H9 (cell line): ENCODE results near the gene RAI2. TPM values are rescaled to one million over a fixed set of nuclear protein-coding genes. Genes with fewer than 3 reads are reported as not detected.

Experiments used
- DNase-seq: peaks from one replicate; pipeline ENCODE4 v3.0.0-alpha.2; 2017
- H2AFZ ChIP-seq: one replicate; pipeline ENCODE4 v1.6.1; 2013; ENCODE audit warnings: mild to moderate bottlenecking, low read length, control low read depth, moderate library complexity
- H2AK5ac ChIP-seq: 2 replicates; pipeline ENCODE4 v1.6.1; 2013; ENCODE audit warnings: low read length, control low read depth, mixed read lengths; ENCODE audit not compliant: insufficient read length
- H2BK120ac ChIP-seq: one replicate; pipeline ENCODE4 v1.6.1; 2013; ENCODE audit warnings: low read depth, mild to moderate bottlenecking, low read length, control low read depth, inconsistent platforms; ENCODE audit not compliant: poor library complexity, severe bottlenecking
- H2BK12ac ChIP-seq: 2 replicates; pipeline ENCODE4 v1.6.1; 2013; ENCODE audit warnings: low read length, control low read depth, mixed read lengths, low read depth; ENCODE audit not compliant: insufficient read length
- H2BK15ac ChIP-seq: 2 replicates; pipeline ENCODE4 v1.6.1; 2013; ENCODE audit warnings: low read depth, low read length, control low read depth
- H2BK20ac ChIP-seq: one replicate; pipeline ENCODE4 v1.6.1; 2013; ENCODE audit warnings: low read depth, mild to moderate bottlenecking, low read length, control low read depth, inconsistent platforms; ENCODE audit not compliant: poor library complexity, severe bottlenecking
- H2BK5ac ChIP-seq: 2 replicates; pipeline ENCODE4 v1.6.1; 2013; ENCODE audit warnings: low read length, control low read depth, mixed read lengths; ENCODE audit not compliant: insufficient read length
- H3K14ac ChIP-seq: 2 replicates; pipeline ENCODE4 v1.6.1; 2013; ENCODE audit warnings: low read length, control low read depth; ENCODE audit not compliant: insufficient read depth
- H3K18ac ChIP-seq: 2 replicates; pipeline ENCODE4 v1.6.1; 2013; ENCODE audit warnings: low read depth, mild to moderate bottlenecking, mixed read lengths, low read length, control low read depth; ENCODE audit not compliant: insufficient read length
- H3K23ac ChIP-seq: 2 replicates; pipeline ENCODE4 v1.6.1; 2013; ENCODE audit warnings: low read length, control low read depth, mixed read lengths, low read depth; ENCODE audit not compliant: insufficient read length
- H3K23me2 ChIP-seq: 2 replicates; pipeline ENCODE4 v1.6.1; 2013; ENCODE audit warnings: low read depth, mild to moderate bottlenecking, mixed read lengths, low read length, control low read depth; ENCODE audit not compliant: insufficient read length, poor library complexity, severe bottlenecking
- H3K27ac ChIP-seq: 2 replicates; pipeline ENCODE4 v1.5.1; 2013; ENCODE audit warnings: low read length, control low read depth, mixed read lengths, low read depth; ENCODE audit not compliant: insufficient read length
- H3K27me3 ChIP-seq: 2 replicates; pipeline ENCODE4 v1.6.1; 2013; ENCODE audit warnings: low read length, control low read depth, inconsistent platforms; ENCODE audit not compliant: insufficient read depth
- H3K4ac ChIP-seq: 2 replicates; pipeline ENCODE4 v1.6.1; 2013; ENCODE audit warnings: low read depth, mild to moderate bottlenecking, control low read depth, inconsistent platforms, low read length, moderate library complexity
- H3K4me1 ChIP-seq: 2 replicates; pipeline ENCODE4 v1.6.1; 2013; ENCODE audit warnings: low read length, control low read depth, inconsistent platforms; ENCODE audit not compliant: insufficient read depth
- H3K4me2 ChIP-seq: 2 replicates; pipeline ENCODE4 v1.6.1; 2013; ENCODE audit warnings: low read length, control low read depth, mixed read lengths; ENCODE audit not compliant: insufficient read length, insufficient read depth
- H3K56ac ChIP-seq: 2 replicates; pipeline ENCODE4 v1.6.1; 2013; ENCODE audit warnings: low read depth, mild to moderate bottlenecking, mixed read lengths, low read length, control low read depth; ENCODE audit not compliant: insufficient read length
- H3K79me1 ChIP-seq: 2 replicates; pipeline ENCODE4 v1.6.1; 2013; ENCODE audit warnings: low read depth, mild to moderate bottlenecking, moderate library complexity, low read length, control low read depth, inconsistent platforms; ENCODE audit not compliant: insufficient read depth, poor library complexity, severe bottlenecking
- H3K79me2 ChIP-seq: 2 replicates; pipeline ENCODE4 v1.6.1; 2013; ENCODE audit warnings: low read length, control low read depth, inconsistent platforms; ENCODE audit not compliant: insufficient read depth
- H3K9ac ChIP-seq: 2 replicates; pipeline ENCODE4 v1.6.1; 2013; ENCODE audit warnings: low read length, control low read depth, mixed read lengths; ENCODE audit not compliant: insufficient read length; ENCODE audit errors: extremely low read depth
- H3K9me3 ChIP-seq: one replicate; pipeline ENCODE4 v1.6.1; 2013; ENCODE audit warnings: low read depth, low read length, inconsistent platforms; ENCODE audit not compliant: control insufficient read depth
- H3T11ph ChIP-seq: one replicate; pipeline ENCODE4 v1.6.1; 2013; ENCODE audit warnings: mild to moderate bottlenecking, low read length, control low read depth, inconsistent platforms
- H4K20me1 ChIP-seq: one replicate; pipeline ENCODE4 v1.6.1; 2013; ENCODE audit not compliant: control insufficient read depth, insufficient read length, insufficient read depth
- H4K5ac ChIP-seq: 2 replicates; pipeline ENCODE4 v1.6.1; 2013; ENCODE audit warnings: low read depth, mild to moderate bottlenecking, mixed read lengths, low read length, control low read depth; ENCODE audit not compliant: insufficient read length
- H4K8ac ChIP-seq: replicated peaks from 2 replicates; pipeline ENCODE4 v1.6.1; 2013; ENCODE audit warnings: low read length, control low read depth, mixed read lengths, low read depth; ENCODE audit not compliant: insufficient read length
- H4K91ac ChIP-seq: 2 replicates; pipeline ENCODE4 v1.6.1; 2013; ENCODE audit warnings: low read depth, mild to moderate bottlenecking, moderate library complexity, mixed read lengths, low read length, control low read depth; ENCODE audit not compliant: insufficient read length
- H3K27ac Mint-ChIP-seq, 3 experiments: 2 replicates in 2 of 3; 3 replicates in 1 of 3; pipeline ENCODE4 v1.8.0; 2020 to 2021; ENCODE audit warnings: mixed read lengths in 3 of 3, mild to moderate bottlenecking in 1 of 3, moderate library complexity in 1 of 3
- H3K27me3 Mint-ChIP-seq: 2 replicates; pipeline ENCODE4 v1.8.0; 2021; ENCODE audit warnings: low read depth, mild to moderate bottlenecking, moderate library complexity, mixed read lengths
- H3K36me3 Mint-ChIP-seq, 3 experiments: 2 replicates in 2 of 3; 3 replicates in 1 of 3; pipeline ENCODE4 v1.8.0; 2020 to 2021; ENCODE audit warnings: low read depth in 3 of 3, mixed read lengths in 3 of 3; ENCODE audit not compliant: insufficient read depth in 1 of 3
- H3K4me1 Mint-ChIP-seq, 2 experiments: 2 replicates each; pipeline ENCODE4 v1.8.0; 2020; ENCODE audit warnings: mixed read lengths in 2 of 2
- H3K4me3 Mint-ChIP-seq, 2 experiments: 2 replicates in 1 of 2; 3 replicates in 1 of 2; pipeline ENCODE4 v1.8.0; 2020 to 2021; ENCODE audit warnings: mild to moderate bottlenecking in 2 of 2, mixed read lengths in 2 of 2, moderate library complexity in 1 of 2
- H3K9me3 Mint-ChIP-seq, 2 experiments: 2 replicates in 1 of 2; 3 replicates in 1 of 2; pipeline ENCODE4 v1.8.0; 2020; ENCODE audit warnings: mild to moderate bottlenecking in 2 of 2, mixed read lengths in 2 of 2, moderate library complexity in 1 of 2
- CTCF ChIP-seq: fragments of 200-600 bp; sonication (generic); conservative IDR thresholded peaks from 3 replicates; pipeline ENCODE4 v1.8.0; 2021; ENCODE audit warnings: antibody characterized with exemption, mild to moderate bottlenecking
- WGBS: extraction: QIAGEN DNeasy Blood & Tissue Kit; methylation state at CpG from one replicate; pipeline ENCODE4 v1.1.7; 2013; ENCODE audit warnings: missing lambda C conversion rate, low lambda C conversion rate, mixed read lengths; ENCODE audit not compliant: insufficient read length; ENCODE audit errors: extremely low coverage; 5-methylcytosine and 5-hydroxymethylcytosine counted together
- total RNA-seq: library from RNA; stranded (reverse); gene quantifications from 2 replicates; pipeline ENCODE4 v1.2.1, GENCODE V29; 2021

The RAI2 gene
- total RNA-seq, 1 experiment from 2014 or later, result 0.72 TPM

GRCh38 chrX:17802756-17803155 lies 58.3 kb downstream of the RAI2 start:
- Histone ChIP-seq H3K56ac (no peak overlapping the region), H3K9me3 (no peaks in the 10 kb centered on the region), H4K8ac (no peak overlapping the region), H2AK5ac (no peak overlapping the region), H3K18ac (no peak overlapping the region), H3K23ac (no peak overlapping the region), H2BK12ac (no peak overlapping the region), H4K5ac (no peak overlapping the region), H3K4me1 (no peaks in the 10 kb centered on the region), H3T11ph (no peak overlapping the region), H3K27me3 (no peaks in the 10 kb centered on the region), H3K79me1 (no peaks in the 10 kb centered on the region), H3K23me2 (no peaks in the 10 kb centered on the region), H2BK15ac (no peak overlapping the region), H2BK5ac (no peak overlapping the region), H4K91ac (no peak overlapping the region), H2BK20ac (no peak overlapping the region), H3K9ac (no peak overlapping the region), H2AFZ (no peak overlapping the region), H4K20me1 (no peaks in the 10 kb centered on the region), H2BK120ac (no peak overlapping the region), H3K14ac (no peak overlapping the region), H3K4me2 (no peak overlapping the region), H3K4ac (no peak overlapping the region), H3K27ac (no peak overlapping the region), H3K79me2 (no peaks in the 10 kb centered on the region)
- peaks cover 75 to 82% of the 10 kb centered on the region in 2 experiments for H3K9me3 Mint-ChIP-seq
- TF ChIP-seq CTCF, result no peak
- no peak overlapping the region; a peak in 1 of 7 replicates for H3K27ac Mint-ChIP-seq
- H3K4me1 Mint-ChIP-seq, result no peaks in the 10 kb centered on the region
- DNase-seq, result no peak
- no CpG with 5 or more reads among the region's 7 CpGs for WGBS
- peaks cover 3% of the 10 kb centered on the region for H3K27me3 Mint-ChIP-seq
- no peak overlapping the region for H3K4me3 Mint-ChIP-seq
- H3K36me3 Mint-ChIP-seq, result peaks cover 0 to 3% (median 3%) of the 10 kb centered on the region in 3 experiments; a peak in 2 of 7 replicates
